Measurements from ENCODE around the gene SIX5. TPM values are rescaled to one million over a fixed set of nuclear protein-coding genes. Genes with fewer than 3 reads are reported as not detected.

The SIX5 gene
- total RNA-seq, result 2.7 and 6.3 TPM in 2 replicates

GRCh38 chr19:45768984-45769782 is at the start of gene SIX5:
Gene SIX5 (minus strand): TSS chr19:45769252. CDS start chr19:45768844, 408 bp downstream.

GRCh38 chr19:45814851-45815480 is 45.9 kb upstream of the SIX5 start, which contains the start of gene RSPH6A:
Gene RSPH6A (minus strand): TSS chr19:45815308. CDS start chr19:45815176, 132 bp downstream.

GRCh38 chr19:45792470-45793177 is 23.6 kb upstream of the SIX5 start, which contains the start of gene DMWD:
Gene DMWD (minus strand): TSS chr19:45792845. CDS start chr19:45792756, 89 bp downstream.

GRCh38 chr19:45782162-45782691 is 13.2 kb upstream of the SIX5 start, which contains the start of gene DMPK:
Gene DMPK (minus strand): TSS chr19:45782490. CDS start chr19:45782352, 138 bp downstream.

GRCh38 chr19:45733160-45733810 is 35.8 kb downstream of the SIX5 start, which contains the start of gene MEIOSIN:
Gene MEIOSIN (plus strand): TSS chr19:45733439. CDS start chr19:45735377, 1,938 bp downstream.

GRCh38 chr19:45730368-45731288 is 38.4 kb downstream of the SIX5 start, which contains the start of gene FBXO46:
Gene FBXO46 (minus strand): TSS chr19:45730896. CDS start chr19:45713495, 17,401 bp downstream.

Other genes starting within 250 kb of the SIX5 start
- gene OPA3, start 184.4 kb downstream of the SIX5 start, total RNA-seq, result 6.2 and 8.3 TPM in 2 replicates
- gene GPR4, start 167.0 kb downstream of the SIX5 start, total RNA-seq, result not detected in 2 replicates
- gene EML2, start 129.9 kb downstream of the SIX5 start, total RNA-seq, result 98.0 and 186 TPM in 2 replicates
- gene GIPR, start 101.0 kb downstream of the SIX5 start, total RNA-seq, result 0.93 and 1.0 TPM in 2 replicates
- 164 and 255 TPM in 2 replicates for gene SNRPD2, start 77.3 kb downstream of the SIX5 start, total RNA-seq
- 7.8 and 20.2 TPM in 2 replicates for gene QPCTL, start 76.6 kb downstream of the SIX5 start, total RNA-seq
- gene FBXO46, start 38.4 kb downstream of the SIX5 start, total RNA-seq, result 8.0 and 8.2 TPM in 2 replicates
- not detected in 2 replicates for gene MEIOSIN, start 35.8 kb downstream of the SIX5 start, total RNA-seq
- 4.1 and 23.6 TPM in 2 replicates for gene DMPK, start 13.2 kb upstream of the SIX5 start, total RNA-seq
- 32.1 and 32.5 TPM in 2 replicates for gene DMWD, start 23.6 kb upstream of the SIX5 start, total RNA-seq
- gene RSPH6A, start 46.1 kb upstream of the SIX5 start, total RNA-seq, result under 0.01 and 0.07 TPM in 2 replicates
- gene SYMPK, start 93.9 kb upstream of the SIX5 start, total RNA-seq, result 27.7 and 56.0 TPM in 2 replicates
- not detected in 2 replicates for gene FOXA3, start 95.1 kb upstream of the SIX5 start, total RNA-seq
- gene IRF2BP1, start 116.9 kb upstream of the SIX5 start, total RNA-seq, result 17.8 and 20.8 TPM in 2 replicates
- gene MYPOP, start 133.4 kb upstream of the SIX5 start, total RNA-seq, result 1.0 and 2.3 TPM in 2 replicates
- gene NANOS2, start 145.5 kb upstream of the SIX5 start, total RNA-seq, result not detected in 2 replicates
- gene NOVA2, start 204.6 kb upstream of the SIX5 start, total RNA-seq, result not detected in 2 replicates
- 4.9 and 12.3 TPM in 2 replicates for gene CCDC61, start 226.2 kb upstream of the SIX5 start, total RNA-seq